ENCODE data around the gene EPG5. TPM values are rescaled to one million over a fixed set of nuclear protein-coding genes. Genes with fewer than 3 reads are reported as not detected.

EPG5 gene
- total RNA-seq, 1 experiment from 2014 or later: 16.1 TPM

GRCh38 chr18:45880876-45881558 is 86.1 kb downstream of the EPG5 start:
- H2AK5ac ChIP-seq (ENCODE audit: insufficient read length, low read length): no peak overlapping the region
- Mint-ChIP-seq H3K27ac (no peak overlapping the region), H3K9me3 (no peaks in the 10 kb centered on the region), H3K36me3 (ENCODE audit: insufficient read depth in 1 of 3, low read depth in 3 of 3) (peaks cover 10 to 34% (median 22%) of the 10 kb centered on the region in 3 experiments; a peak in 6 of 7 replicates), H3K4me3 (no peak overlapping the region), H3K27me3 (ENCODE audit: low read depth) (no peaks in the 10 kb centered on the region), H3K4me1 (peaks cover 3 to 6% of the 10 kb centered on the region in 2 experiments; a peak in 3 of 4 replicates)
- no peak overlapping the region for H3K9ac ChIP-seq (ENCODE audit: extremely low read depth, insufficient read length, low read length)
- no peak overlapping the region for H3T11ph ChIP-seq (ENCODE audit: low read length)
- H2BK15ac ChIP-seq (ENCODE audit: low read depth, low read length): no peak overlapping the region
- peak overlapping the region; percentile 88 for H2BK12ac ChIP-seq (ENCODE audit: insufficient read length, low read depth, low read length)
- no peaks in the 10 kb centered on the region for H4K20me1 ChIP-seq (ENCODE audit: control insufficient read depth, insufficient read depth, insufficient read length)
- H3K79me1 ChIP-seq (ENCODE audit: insufficient read depth, low read depth, low read length, poor library complexity, severe bottlenecking): no peaks in the 10 kb centered on the region
- no peaks in the 10 kb centered on the region for H3K9me3 ChIP-seq (ENCODE audit: control insufficient read depth, low read depth, low read length)
- no peak for DNase-seq
- no peak overlapping the region for H2BK20ac ChIP-seq (ENCODE audit: low read depth, low read length, poor library complexity, severe bottlenecking)
- H3K4me1 ChIP-seq (ENCODE audit: insufficient read depth, low read length): no peaks in the 10 kb centered on the region
- no peaks in the 10 kb centered on the region for H3K79me2 ChIP-seq (ENCODE audit: insufficient read depth, low read length)
- no peak overlapping the region for H3K14ac ChIP-seq (ENCODE audit: insufficient read depth, low read length)
- H3K23me2 ChIP-seq (ENCODE audit: insufficient read length, low read depth, low read length, poor library complexity, severe bottlenecking): no peaks in the 10 kb centered on the region
- H4K5ac ChIP-seq (ENCODE audit: insufficient read length, low read depth, low read length): no peak overlapping the region
- no CpG with 5 or more reads among the region's 3 CpGs for WGBS (ENCODE audit: extremely low coverage, insufficient read length, low lambda C conversion rate)
- H3K56ac ChIP-seq (ENCODE audit: insufficient read length, low read depth, low read length): no peak overlapping the region
- H2BK120ac ChIP-seq (ENCODE audit: low read depth, low read length, poor library complexity, severe bottlenecking): no peak overlapping the region
- H3K4me2 ChIP-seq (ENCODE audit: insufficient read depth, insufficient read length, low read length): no peak overlapping the region
- no peak overlapping the region for H4K8ac ChIP-seq (replicated peaks; ENCODE audit: insufficient read length, low read depth, low read length)
- no peak overlapping the region for H3K4ac ChIP-seq (ENCODE audit: low read depth, low read length)
- no peaks in the 10 kb centered on the region for H3K27me3 ChIP-seq (ENCODE audit: insufficient read depth, low read length)
- no peak overlapping the region for H3K27ac ChIP-seq (ENCODE audit: insufficient read length, low read depth, low read length)
- H3K18ac ChIP-seq (ENCODE audit: insufficient read length, low read depth, low read length): no peak overlapping the region
- no peak overlapping the region for H2BK5ac ChIP-seq (ENCODE audit: insufficient read length, low read length)
- H4K91ac ChIP-seq (ENCODE audit: insufficient read length, low read depth, low read length): no peak overlapping the region
- no peak overlapping the region for H2AFZ ChIP-seq (ENCODE audit: low read length)
- TF ChIP-seq CTCF (conservative IDR thresholded peaks at IDR 0.05): no peak
- H3K23ac ChIP-seq (ENCODE audit: insufficient read length, low read depth, low read length): no peak overlapping the region
